ENCODE data around the gene ZKSCAN4.

ZKSCAN4 gene

GRCh38 chr6:28248916-28249315 is 3.2 kb downstream of the ZKSCAN4 start:
- DNase-seq, result no peak

- DNase-seq, result no peak
These were observed 6.7 kb downstream of the ZKSCAN4 start for GRCh38 chr6:28245206-28245941.

GRCh38 chr6:28243946-28244345 is 8.1 kb downstream of the ZKSCAN4 start:
- DNase-seq, result no peak

- no peak for DNase-seq
These were observed 11.6 kb downstream of the ZKSCAN4 start for GRCh38 chr6:28240471-28240870.

GRCh38 chr6:28239636-28240035 is 12.4 kb downstream of the ZKSCAN4 start:
- DNase-seq, result no peak

GRCh38 chr6:28235912-28236452 is 16.1 kb downstream of the ZKSCAN4 start:
- DNase-seq, result no peak

GRCh38 chr6:28232785-28233184 is 19.3 kb downstream of the ZKSCAN4 start:
- DNase-seq, result no peak

- no peak for DNase-seq
These were observed 25.6 kb downstream of the ZKSCAN4 start for GRCh38 chr6:28226460-28226859.

GRCh38 chr6:28225056-28225834 is 26.8 kb downstream of the ZKSCAN4 start, which contains the start of gene ZSCAN9:
ZSCAN9 (plus strand) TSS chr6:28225275; CDS start chr6:28227085, 1,810 bp downstream.
- peak; percentile 84 for DNase-seq

GRCh38 chr6:28224131-28225055 is 27.7 kb downstream of the ZKSCAN4 start:
- DNase-seq, result no peak

- DNase-seq, result no peak
These were observed 31.6 kb downstream of the ZKSCAN4 start for GRCh38 chr6:28220257-28221133.

GRCh38 chr6:28218312-28219248 is 33.5 kb downstream of the ZKSCAN4 start:
- peak; percentile 79 for DNase-seq

- DNase-seq, result no peak
These were observed 34.2 kb downstream of the ZKSCAN4 start for GRCh38 chr6:28217890-28218289.

- no peak for DNase-seq
These were observed 36.6 kb downstream of the ZKSCAN4 start for GRCh38 chr6:28215425-28215824.

- DNase-seq, result no peak
These were observed 38.9 kb downstream of the ZKSCAN4 start for GRCh38 chr6:28213213-28213523.

- peak; percentile 60 for DNase-seq
These were observed 39.4 kb downstream of the ZKSCAN4 start for GRCh38 chr6:28212510-28213212.

GRCh38 chr6:28211840-28212509 is 40.1 kb downstream of the ZKSCAN4 start:
- no peak for DNase-seq

GRCh38 chr6:28209753-28210535 is 42.1 kb downstream of the ZKSCAN4 start:
- peak; percentile 33 for DNase-seq

Data from SHP77 treated with DMSO at 0.1 percent for 48 hours (cell line).